ENCODE results near the gene FPR3.

DNA sequence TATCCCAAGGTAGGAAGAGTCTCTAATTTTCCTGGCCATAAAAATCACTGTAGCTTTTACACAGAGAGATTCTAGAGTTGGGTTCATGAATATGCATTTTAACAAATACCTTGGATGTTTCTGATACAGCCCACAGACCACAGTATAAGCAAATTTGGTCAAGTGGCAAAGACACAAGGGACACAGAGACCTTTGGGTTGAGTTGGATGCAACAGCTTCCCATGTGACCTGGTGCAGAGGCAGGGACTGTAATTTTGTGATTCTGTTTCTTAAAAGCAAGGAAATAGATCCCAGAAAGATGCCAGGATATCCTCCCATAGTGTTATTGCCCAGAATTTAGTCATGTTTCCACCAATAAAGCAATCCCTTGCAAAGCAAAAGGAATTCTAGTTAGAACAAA, 27.0 kb downstream of the FPR3 start:
- TF ChIP-seq, protein P1, sequence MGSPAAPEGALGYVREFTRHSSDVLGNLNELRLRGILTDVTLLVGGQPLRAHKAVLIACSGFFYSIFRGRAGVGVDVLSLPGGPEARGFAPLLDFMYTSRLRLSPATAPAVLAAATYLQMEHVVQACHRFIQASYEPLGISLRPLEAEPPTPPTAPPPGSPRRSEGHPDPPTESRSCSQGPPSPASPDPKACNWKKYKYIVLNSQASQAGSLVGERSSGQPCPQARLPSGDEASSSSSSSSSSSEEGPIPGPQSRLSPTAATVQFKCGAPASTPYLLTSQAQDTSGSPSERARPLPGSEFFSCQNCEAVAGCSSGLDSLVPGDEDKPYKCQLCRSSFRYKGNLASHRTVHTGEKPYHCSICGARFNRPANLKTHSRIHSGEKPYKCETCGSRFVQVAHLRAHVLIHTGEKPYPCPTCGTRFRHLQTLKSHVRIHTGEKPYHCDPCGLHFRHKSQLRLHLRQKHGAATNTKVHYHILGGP (tag by site-specific recombination; IDR thresholded peaks at IDR 0.05), result no peak
- TF ChIP-seq, protein P2, sequence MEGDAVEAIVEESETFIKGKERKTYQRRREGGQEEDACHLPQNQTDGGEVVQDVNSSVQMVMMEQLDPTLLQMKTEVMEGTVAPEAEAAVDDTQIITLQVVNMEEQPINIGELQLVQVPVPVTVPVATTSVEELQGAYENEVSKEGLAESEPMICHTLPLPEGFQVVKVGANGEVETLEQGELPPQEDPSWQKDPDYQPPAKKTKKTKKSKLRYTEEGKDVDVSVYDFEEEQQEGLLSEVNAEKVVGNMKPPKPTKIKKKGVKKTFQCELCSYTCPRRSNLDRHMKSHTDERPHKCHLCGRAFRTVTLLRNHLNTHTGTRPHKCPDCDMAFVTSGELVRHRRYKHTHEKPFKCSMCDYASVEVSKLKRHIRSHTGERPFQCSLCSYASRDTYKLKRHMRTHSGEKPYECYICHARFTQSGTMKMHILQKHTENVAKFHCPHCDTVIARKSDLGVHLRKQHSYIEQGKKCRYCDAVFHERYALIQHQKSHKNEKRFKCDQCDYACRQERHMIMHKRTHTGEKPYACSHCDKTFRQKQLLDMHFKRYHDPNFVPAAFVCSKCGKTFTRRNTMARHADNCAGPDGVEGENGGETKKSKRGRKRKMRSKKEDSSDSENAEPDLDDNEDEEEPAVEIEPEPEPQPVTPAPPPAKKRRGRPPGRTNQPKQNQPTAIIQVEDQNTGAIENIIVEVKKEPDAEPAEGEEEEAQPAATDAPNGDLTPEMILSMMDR (tag by site-specific recombination; IDR thresholded peaks at IDR 0.05), result no peak
- TF ChIP-seq ZBTB21 (tag by site-specific recombination; IDR thresholded peaks at IDR 0.05), result no peak
